HG02981 (cell line): ENCODE data around the gene CEP250.
"Not testable (repeated sequence)": the region's sequence is repeated elsewhere in the genome, so short reads cannot be mapped to it uniquely, and the experiment has no call there.

Experiments
- ATAC-seq: cut with Tn5 transposase; IDR thresholded peaks from one replicate; pipeline ENCODE4 v1.9.1; 2021; ENCODE audit warnings: mild to moderate bottlenecking, moderate library complexity; ENCODE audit not compliant: unreplicated experiment

Gene CEP250

GRCh38 chr20:35449855-35450254 lies 5.5 kb upstream of the CEP250 start:
- ATAC-seq, result not testable (repeated sequence)

DNA sequence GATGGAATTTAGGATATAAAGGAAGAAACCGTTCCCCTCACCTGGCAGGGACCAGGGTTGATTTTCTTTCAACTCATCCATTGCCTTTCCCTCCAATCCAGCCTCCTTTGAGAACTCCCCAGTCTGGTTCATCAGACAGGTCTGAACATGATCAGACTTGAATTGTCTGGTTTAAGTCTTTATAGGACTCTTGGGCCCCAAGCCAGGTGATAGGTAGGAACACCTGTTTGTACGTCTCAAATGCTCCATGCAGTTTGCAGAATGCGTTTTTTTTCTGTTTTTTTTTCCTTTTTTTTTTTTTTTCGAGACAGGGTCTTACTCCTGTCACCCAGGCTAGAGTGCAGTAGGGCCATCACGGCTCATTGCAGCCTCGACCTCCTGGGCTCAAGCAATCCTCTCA lies 4.1 kb upstream of the CEP250 start:
- no peak for ATAC-seq

DNA sequence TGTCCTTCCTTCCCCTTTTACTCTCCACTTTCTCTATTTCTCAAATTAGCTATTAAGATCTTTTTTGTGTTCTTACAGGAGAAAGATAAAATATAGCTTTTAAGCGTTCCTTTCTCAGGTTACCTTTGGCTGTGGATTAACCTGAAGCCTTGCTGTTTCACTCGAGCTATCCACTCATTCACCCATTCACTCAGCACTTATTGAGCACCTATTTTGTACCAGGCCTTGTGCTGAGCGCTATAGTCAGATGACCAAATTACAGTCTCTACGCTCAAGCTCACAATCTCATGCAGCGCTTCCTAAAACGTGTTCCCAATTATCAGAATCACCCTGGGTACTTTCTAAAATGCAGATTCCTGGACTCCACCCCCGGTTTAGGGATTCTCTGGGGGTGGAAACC lies 1.8 kb upstream of the CEP250 start:
- no peak for ATAC-seq

GRCh38 chr20:35456700-35457099 lies 1.3 kb downstream of the CEP250 start:
- ATAC-seq, result not testable (repeated sequence)

GRCh38 chr20:35457539-35457938 lies 2.1 kb downstream of the CEP250 start:
- not testable (repeated sequence) for ATAC-seq

GRCh38 chr20:35458388-35458787 lies 3.0 kb downstream of the CEP250 start:
- ATAC-seq, result no peak

DNA sequence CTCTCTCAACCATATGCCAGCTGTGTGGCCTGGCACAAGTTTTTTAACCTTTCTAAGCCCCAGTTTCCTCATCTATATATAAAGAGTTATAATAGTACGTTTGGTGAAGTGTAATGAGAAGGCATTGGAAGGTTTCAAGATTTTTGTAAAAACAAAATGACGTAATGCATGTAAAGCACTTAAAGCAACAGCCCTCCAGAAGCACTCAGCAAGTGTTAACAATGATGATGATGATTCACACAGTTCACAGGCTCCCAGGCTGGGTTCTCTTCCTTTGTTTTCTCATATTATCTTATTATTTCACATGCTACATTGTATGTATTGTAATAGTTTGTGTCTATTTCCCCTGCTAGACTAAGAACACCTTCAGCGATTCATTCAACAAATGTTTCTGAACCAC lies 6.2 kb downstream of the CEP250 start:
- no peak for ATAC-seq

DNA sequence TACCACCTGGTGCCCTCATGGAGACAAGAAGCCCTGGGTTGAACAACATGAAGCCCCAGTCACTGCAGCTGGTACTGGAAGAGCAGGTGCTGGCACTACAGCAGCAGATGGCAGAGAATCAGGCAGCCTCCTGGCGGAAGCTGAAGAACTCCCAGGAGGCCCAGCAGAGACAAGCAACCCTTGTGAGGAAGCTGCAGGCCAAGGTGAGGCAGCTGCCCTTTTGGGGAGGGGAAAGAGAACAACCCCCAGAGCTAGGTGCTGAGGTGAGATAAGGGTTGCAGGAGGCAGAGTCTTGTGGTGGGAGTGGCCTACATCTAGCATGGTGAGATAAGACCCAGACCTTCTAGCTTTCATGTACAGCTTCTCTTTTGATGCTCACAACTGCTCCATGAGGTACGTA lies 7.0 kb downstream of the CEP250 start:
- no peak for ATAC-seq

DNA sequence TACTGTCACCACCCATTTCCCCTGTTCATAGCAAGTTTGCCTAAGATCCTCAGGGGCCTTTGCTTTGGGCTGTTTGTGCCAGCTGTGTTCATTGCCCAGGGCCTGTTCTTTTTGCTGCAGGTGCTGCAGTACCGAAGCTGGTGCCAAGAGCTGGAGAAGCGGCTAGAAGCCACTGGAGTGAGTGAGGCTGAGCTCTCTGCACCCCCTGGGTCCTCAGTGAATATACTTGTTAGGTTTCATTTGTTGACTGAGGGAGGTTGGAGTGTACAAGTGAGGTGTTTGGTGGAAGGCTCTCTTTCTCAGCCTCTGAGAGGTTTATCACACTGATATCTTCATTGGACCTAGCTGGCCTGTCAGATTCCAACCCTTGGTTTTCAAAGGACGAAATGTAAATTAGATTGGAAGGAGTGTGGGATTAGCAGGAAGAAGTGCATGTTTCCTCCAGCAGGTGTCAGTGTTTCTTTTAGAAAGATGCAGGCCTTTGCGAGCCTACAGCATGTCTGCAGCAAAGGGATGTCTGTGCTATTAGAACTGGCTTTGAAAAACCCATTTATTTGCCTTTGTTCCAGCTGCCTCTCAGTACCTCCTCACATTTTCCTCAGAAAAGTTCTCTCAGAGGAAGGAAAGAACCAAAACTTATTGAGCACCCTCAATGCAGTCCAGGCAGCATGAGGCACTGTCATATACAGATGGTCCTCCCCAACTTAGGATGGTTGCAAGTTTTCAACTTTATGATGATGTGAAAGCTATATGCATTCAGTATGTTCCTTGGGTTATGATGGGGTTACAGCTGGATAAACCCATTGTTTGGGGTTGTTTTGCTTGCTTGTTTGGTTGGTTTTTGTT lies 8.3 kb downstream of the CEP250 start:
- ATAC-seq, result no peak

DNA sequence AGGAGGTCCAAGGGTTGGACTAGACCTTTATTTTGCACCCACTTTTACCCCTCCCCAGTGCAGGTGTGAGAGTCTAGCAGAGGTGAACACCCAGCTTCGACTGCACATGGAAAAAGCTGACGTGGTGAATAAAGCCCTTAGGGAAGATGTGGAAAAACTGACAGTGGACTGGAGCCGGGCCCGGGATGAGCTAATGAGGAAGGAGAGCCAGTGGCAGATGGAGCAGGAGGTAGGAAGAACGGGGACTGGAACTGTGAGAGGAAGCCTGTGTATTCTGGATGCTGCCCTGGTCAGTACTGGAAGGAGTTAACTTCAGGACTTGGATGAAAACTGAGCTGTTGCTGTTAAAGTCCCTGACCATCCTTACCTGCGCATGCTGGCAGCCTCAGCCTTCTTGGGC lies 10.6 kb downstream of the CEP250 start:
- ATAC-seq, result no peak

DNA sequence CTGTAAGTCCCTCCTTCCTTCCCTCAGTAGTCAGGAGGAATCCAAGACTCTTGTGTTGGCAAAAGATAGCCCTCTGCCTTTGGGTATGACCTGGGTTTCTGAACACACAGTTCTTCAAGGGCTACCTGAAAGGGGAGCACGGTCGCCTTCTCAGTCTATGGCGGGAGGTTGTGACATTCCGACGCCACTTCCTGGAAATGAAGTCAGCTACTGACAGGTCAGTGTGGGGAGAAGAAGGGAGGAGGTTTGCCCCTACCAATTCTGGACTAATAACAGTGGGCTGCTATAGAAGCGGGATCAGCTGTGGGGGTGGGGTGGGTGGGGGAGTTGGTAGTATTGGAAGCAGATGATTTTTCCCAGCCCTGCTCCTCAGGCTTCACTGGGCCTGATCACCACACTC lies 11.5 kb downstream of the CEP250 start:
- no peak for ATAC-seq

DNA sequence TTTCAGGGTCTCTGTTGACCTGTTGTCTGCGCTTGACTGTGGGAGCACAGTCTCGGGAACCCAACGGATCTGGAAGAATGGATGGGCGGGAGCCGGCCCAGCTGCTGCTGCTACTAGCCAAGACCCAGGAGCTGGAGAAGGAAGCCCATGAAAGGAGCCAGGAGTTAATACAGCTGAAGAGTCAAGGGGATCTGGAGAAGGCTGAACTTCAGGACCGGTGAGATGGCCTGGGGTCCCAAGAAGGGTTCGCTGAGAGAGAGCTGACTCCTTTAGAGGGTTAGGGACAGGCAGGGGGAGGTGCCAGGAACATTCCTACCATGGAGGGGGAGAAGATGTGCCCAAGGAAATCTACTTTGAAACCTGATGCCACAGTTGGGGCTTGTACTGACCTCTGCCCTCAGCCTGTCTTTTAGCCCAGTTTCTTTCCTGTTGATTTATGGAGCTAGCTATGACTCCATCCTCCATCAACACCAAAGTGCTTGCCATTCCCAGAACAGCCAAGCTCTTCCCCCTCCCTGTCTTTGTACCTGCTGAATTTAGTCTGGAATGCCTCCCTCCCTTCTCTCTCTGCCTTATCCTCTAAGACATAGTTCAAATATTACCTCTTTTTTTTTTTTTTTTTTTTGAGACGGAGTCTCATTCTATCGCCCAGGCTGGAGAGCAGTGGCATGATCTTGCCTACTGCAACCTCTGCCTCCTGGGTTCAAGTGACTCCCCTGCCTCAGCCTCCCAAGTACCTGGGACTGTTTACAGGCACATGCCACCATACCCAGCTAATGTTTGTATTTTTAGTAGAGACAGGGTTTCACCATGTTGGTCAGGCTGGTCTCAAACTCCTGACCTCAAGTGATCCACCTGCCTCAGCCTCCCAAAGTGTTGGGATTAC lies 12.2 kb downstream of the CEP250 start:
- no peak for ATAC-seq

DNA sequence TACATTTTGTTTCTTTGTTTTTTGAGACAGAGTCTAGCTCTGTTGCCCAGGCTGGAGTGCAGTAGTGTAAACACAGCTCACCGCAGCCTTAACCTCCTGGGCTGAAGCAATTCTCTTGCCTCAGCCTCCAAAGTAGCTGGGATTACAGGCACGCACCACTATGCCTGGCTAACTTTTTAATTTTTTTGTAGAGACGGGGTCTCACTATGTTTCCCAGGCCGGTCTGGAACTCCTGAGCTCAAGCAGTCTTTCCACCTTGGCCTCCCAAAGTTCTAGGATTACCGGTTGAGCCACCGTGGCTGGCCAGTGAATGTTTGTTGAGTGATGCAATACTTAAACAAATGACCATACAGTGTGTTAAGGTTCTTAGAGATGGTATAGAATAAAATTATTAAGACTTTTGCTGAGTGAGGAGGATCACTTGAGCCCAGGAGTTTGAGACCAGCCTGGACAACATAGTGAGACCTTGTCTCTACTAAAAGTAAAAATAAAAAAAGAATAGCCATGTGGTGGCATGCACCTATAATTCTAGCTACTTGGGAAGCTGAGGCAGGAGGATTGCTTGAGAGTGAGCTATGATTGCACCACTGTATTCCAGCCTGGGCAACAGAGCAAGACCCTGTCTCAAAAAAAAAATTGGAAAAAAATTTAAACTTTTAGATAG lies 13.4 kb downstream of the CEP250 start:
- no peak for ATAC-seq

- no peak for ATAC-seq
These were observed 16.8 kb downstream of the CEP250 start for GRCh38 chr20:35472209-35472608.

GRCh38 chr20:35473684-35474083 lies 18.3 kb downstream of the CEP250 start:
- no peak for ATAC-seq

- ATAC-seq, result no peak
These were observed 19.0 kb downstream of the CEP250 start for GRCh38 chr20:35474303-35474871.

- no peak for ATAC-seq
These were observed 20.9 kb downstream of the CEP250 start for GRCh38 chr20:35476288-35476687.

GRCh38 chr20:35478804-35479472 lies 23.5 kb downstream of the CEP250 start:
- no peak for ATAC-seq

DNA sequence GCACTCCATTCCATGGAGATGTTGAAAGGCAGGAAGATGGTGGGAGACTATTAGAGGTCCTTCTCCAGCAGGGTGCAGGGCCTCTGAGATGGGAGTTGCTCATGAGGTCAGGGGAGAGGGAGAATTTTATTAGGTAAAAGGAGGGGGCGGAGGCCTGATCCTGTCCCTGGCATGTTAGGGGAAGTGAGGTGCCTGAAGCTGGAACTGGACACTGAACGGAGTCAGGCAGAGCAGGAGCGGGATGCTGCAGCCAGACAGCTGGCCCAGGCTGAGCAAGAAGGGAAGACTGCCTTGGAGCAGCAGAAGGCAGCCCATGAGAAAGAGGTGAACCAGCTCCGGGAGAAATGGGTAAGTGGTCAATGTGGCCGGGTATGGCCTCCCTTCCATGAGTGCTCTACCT lies 24.4 kb downstream of the CEP250 start:
- ATAC-seq, result no peak

GRCh38 chr20:35487479-35487878 lies 32.1 kb downstream of the CEP250 start:
- ATAC-seq, result no peak

DNA sequence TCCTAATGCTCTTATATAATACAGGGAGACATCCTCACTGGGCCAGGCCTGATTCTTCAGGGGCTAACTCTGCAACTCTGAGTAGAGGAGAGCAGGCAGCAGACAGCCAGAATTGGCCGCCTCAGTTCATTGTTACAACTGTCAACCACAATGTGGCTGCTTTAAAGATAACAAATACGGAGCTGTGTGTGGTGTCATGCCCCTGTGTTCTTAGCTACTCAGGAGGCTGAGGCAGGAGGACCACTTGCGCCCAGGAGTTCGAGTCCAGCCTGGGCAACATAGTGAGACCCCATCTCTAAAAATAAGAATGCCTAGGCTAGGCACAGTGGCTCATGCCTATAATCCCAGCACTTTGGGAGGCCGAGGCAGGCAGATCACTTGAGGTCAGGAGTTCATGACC lies 34.3 kb downstream of the CEP250 start:
- no peak for ATAC-seq
